Transverse colon (tissue), 4 donors: Measurements from ENCODE around the gene LAMB4. TPM values are rescaled to one million over a fixed set of nuclear protein-coding genes. Genes with fewer than 3 reads are reported as not detected.

ENCODE experiments used
- DNase-seq: peaks from one replicate; pipeline ENCODE4 v3.0.0-alpha.2; 2019
- H3K27ac ChIP-seq, 4 donors: fragments of 200-600 bp; sonication (generic); 2 replicates each; pipeline ENCODE4 v1.5.1; 2016 to 2018; ENCODE audit warnings: inconsistent platforms in 4 of 4
- H3K27me3 ChIP-seq: fragments of 200-600 bp; sonication (generic); 2 replicates; pipeline ENCODE4 v1.5.1; 2017; ENCODE audit warnings: inconsistent platforms
- H3K36me3 ChIP-seq, 4 donors: fragments of 200-600 bp; sonication (generic); 2 replicates each; pipeline ENCODE4 v1.5.1; 2017 to 2019; ENCODE audit warnings: inconsistent platforms in 4 of 4
- H3K4me1 ChIP-seq, 4 donors: fragments of 200-600 bp; sonication (generic); 2 replicates each; pipeline ENCODE4 v1.5.1; 2017 to 2020; ENCODE audit warnings: inconsistent platforms in 4 of 4
- H3K4me3 ChIP-seq, 4 donors: fragments of 200-600 bp; sonication (generic); 1 replicate in 1 of 4; 2 replicates in 3 of 4; pipeline versions ENCODE4 v1.5.1 to v1.6.1; 2017 to 2019; ENCODE audit warnings: inconsistent platforms in 4 of 4
- H3K9me3 ChIP-seq, 2 donors: fragments of 200-600 bp; sonication (generic); 2 replicates each; pipeline ENCODE4 v1.5.1; 2017 to 2019; ENCODE audit warnings: inconsistent platforms in 2 of 2
- EP300 ChIP-seq: sonication (generic); formaldehyde crosslinking; IDR thresholded peaks from one replicate; pipeline ENCODE4 v1.6.1; 2017; ENCODE audit warnings: antibody characterized with exemption, low read depth
- POLR2A ChIP-seq: fragments of 450-650 bp; IDR thresholded peaks from one replicate; pipeline ENCODE4 v1.6.1; 2016; ENCODE audit warnings: antibody characterized with exemption, mild to moderate bottlenecking, moderate library complexity
- POLR2AphosphoS5 ChIP-seq, 3 donors: sonication (generic); formaldehyde crosslinking; IDR thresholded peaks; one replicate each; pipeline ENCODE4 v1.6.1; 2016; ENCODE audit warnings: antibody characterized with exemption in 3 of 3
- WGBS, 2 donors: methylation state at CpG; one replicate each; pipeline ENCODE4 v1.1.5; 2018; ENCODE audit warnings: low coverage in 1 of 2; 5-methylcytosine and 5-hydroxymethylcytosine counted together
- in situ Hi-C, 4 donors: fragments of 200-750 bp; cut with MboI; loops; one replicate each; pipeline versions ENCODE4 v1.15.0 to v1.15.1; 2017; ENCODE audit warnings: low sequenced_read_pairs in 3 of 4, low pct_ligation_motif_present in 1 of 4, low pct_unique_long_range_greater_than_20kb in 1 of 4
- intact Hi-C: fragments of 100-400 bp; cut with DNase I; formaldehyde crosslinking; loops from one replicate; pipeline ENCODE4 v1.15.1; 2023; ENCODE audit warnings: low total_unique reads
- total RNA-seq, 4 donors: library from RNA; depleted of rRNA; stranded (reverse); fragments of >200 nt; gene quantifications; one replicate each; pipeline ENCODE4 v1.1.0, GENCODE V29; 2016
- TF ChIP-seq, protein P1 (sequence below), 5 experiments: fragments of 200-600 bp in 3 of 5; fragments of 450-650 bp in 2 of 5; sonication (generic) in 3 of 5; IDR thresholded peaks; 1 replicate in 2 of 5; 2 replicates in 3 of 5; pipeline ENCODE4 v1.5.1; 2016 to 2017; ENCODE audit warnings: antibody characterized with exemption in 5 of 5, inconsistent platforms in 3 of 5, mild to moderate bottlenecking in 2 of 5, moderate library complexity in 1 of 5

Gene LAMB4
- total RNA-seq, 4 donors from 2014 or later: not detected

DNA sequence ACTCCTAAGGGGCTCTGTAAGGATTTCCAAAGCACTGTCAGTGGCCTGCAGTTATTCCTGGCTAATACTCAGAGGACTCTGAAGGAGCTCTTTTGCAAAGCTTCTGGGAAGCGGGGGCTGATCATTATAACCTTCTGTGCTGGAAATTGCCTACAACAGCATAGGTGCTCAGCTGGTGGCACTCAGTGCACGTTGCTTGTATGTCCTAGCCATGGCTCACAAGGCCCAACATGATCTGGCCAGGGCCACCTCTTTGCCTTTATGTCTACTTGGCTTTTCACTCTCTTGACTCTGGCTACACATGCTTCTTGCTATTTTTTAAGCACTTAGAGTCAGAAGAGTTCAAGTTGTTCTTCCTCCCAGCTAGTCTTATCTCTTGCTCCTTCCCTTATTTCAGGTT is 17.5 kb downstream of the LAMB4 start:
- no peaks in the 10 kb centered on the region for H3K9me3 ChIP-seq
- H3K27me3 ChIP-seq: no peaks in the 10 kb centered on the region
- H3K36me3 ChIP-seq: no peaks in the 10 kb centered on the region
- no peak overlapping the region for H3K4me3 ChIP-seq
- in situ Hi-C loops: no loop called here
- WGBS, 2 donors: 66 to 94% methylated on average over 2 of the region's 2 CpGs
- intact Hi-C loops: no loop called here
- TF ChIP-seq POLR2AphosphoS5 (IDR thresholded peaks at IDR 0.05): no peak
- no peak for TF ChIP-seq EP300
- TF ChIP-seq, protein P1, sequence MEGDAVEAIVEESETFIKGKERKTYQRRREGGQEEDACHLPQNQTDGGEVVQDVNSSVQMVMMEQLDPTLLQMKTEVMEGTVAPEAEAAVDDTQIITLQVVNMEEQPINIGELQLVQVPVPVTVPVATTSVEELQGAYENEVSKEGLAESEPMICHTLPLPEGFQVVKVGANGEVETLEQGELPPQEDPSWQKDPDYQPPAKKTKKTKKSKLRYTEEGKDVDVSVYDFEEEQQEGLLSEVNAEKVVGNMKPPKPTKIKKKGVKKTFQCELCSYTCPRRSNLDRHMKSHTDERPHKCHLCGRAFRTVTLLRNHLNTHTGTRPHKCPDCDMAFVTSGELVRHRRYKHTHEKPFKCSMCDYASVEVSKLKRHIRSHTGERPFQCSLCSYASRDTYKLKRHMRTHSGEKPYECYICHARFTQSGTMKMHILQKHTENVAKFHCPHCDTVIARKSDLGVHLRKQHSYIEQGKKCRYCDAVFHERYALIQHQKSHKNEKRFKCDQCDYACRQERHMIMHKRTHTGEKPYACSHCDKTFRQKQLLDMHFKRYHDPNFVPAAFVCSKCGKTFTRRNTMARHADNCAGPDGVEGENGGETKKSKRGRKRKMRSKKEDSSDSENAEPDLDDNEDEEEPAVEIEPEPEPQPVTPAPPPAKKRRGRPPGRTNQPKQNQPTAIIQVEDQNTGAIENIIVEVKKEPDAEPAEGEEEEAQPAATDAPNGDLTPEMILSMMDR (IDR thresholded peaks at IDR 0.05): no peak
- no peak for TF ChIP-seq POLR2A
- peaks cover 0 to 2% (median 0%) of the 10 kb centered on the region in 4 donors for H3K4me1 ChIP-seq
- H3K27ac ChIP-seq: no peak overlapping the region
- no peak for DNase-seq

DNA sequence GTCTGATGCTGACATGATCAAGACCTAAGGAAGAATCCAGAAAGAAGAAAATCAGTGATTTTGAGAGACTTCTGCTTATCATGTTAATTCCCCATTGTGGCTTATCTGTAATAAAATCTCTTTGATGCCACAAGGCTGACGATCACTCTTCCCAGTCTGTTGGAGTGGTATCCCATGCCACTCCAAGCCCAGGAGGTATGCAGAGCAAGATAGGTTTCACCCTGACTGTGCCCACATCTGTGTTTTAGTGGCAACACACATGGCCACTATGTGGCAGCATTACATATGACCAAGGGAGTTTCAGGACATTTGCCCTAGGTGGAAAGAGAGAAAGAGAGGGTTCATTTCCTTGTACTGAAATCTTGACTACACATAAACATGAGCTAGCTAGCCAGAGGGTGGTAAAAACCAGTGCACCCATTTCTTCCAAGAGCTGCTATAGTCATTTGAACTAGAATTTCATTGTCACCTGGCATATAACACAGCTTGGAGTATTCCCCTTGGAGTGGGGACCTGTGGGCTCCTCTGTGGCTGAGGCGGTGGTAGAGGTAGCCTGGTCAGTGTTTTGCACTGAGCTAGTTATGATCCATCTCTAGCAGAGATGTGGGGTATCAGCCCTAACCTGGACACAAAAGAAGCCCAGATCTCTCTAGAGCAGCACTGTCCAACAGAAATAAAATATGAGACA is 20.8 kb downstream of the LAMB4 start:
- intact Hi-C loops (no loop called here), in situ Hi-C loops (no loop called here)
- Histone ChIP-seq H3K4me1 (peaks cover 0 to 2% (median 0%) of the 10 kb centered on the region in 4 donors), H3K36me3 (no peaks in the 10 kb centered on the region), H3K27ac (no peak overlapping the region), H3K27me3 (no peaks in the 10 kb centered on the region), H3K9me3 (no peaks in the 10 kb centered on the region), H3K4me3 (no peak overlapping the region)
- DNase-seq: peak; percentile 16
- WGBS, 2 donors: 33 to 69% methylated on average over 1 to 2 of the region's 2 CpGs
- TF ChIP-seq, protein P1 (IDR thresholded peaks at IDR 0.05): peak; percentile 9 to 37 (median 29)
- no peak for TF ChIP-seq EP300

DNA sequence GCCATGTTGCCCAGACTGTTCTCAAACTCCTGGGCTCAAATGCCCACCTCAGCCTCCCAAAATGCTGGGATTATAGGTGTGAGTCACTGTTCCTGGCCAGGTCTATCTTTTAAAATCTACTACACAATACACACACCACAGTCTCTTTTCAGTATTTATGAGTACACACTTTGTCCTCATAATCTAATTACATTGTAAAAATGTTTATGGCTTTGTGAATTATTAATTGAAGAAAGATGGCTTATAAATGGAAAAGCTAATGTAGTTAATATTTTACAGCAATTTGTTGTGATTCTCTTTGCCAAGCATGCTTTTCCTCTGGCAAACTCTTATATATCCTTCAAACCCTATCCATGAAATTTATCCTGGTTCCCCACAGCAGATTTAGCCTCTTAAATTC is 22.0 kb downstream of the LAMB4 start:
- Histone ChIP-seq H3K4me1 (peaks cover 0 to 2% (median 0%) of the 10 kb centered on the region in 4 donors), H3K36me3 (no peaks in the 10 kb centered on the region), H3K9me3 (no peaks in the 10 kb centered on the region), H3K27ac (no peak overlapping the region), H3K27me3 (no peaks in the 10 kb centered on the region), H3K4me3 (no peak overlapping the region)
- DNase-seq: no peak
- TF ChIP-seq EP300 (no peak), POLR2A (no peak), POLR2AphosphoS5 (IDR thresholded peaks at IDR 0.05) (no peak)
- TF ChIP-seq, protein P1 (IDR thresholded peaks at IDR 0.05): no peak
- in situ Hi-C loops (no loop called here), intact Hi-C loops (no loop called here)

DNA sequence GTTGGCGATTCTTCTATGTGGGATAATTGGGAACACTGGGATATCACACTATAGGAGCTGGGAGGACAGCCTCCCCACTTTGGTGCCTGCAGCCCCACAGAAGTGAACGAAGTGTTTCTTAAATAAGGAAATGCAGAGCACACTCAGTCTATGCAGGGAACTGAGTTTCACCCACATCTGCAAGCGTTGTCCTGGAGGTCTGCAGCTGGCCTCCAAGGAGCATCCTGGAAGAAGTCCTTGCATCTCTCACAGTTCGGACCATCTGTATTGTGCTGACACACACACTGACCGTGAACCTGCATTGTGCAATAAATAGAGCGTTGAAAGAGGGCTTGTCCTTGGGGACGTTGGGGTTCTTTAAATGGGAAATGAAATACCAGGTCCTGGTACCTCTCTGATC is 25.8 kb downstream of the LAMB4 start:
- no peaks in the 10 kb centered on the region for H3K27me3 ChIP-seq
- peak overlapping the region in 3 of 4 donors; percentile 6 to 30 (median 18) for H3K27ac ChIP-seq
- 60 to 65% methylated on average over 4 to 7 of the region's 7 CpGs for WGBS, 2 donors
- peaks cover 0 to 2% (median 0%) of the 10 kb centered on the region in 4 donors for H3K4me1 ChIP-seq
- H3K36me3 ChIP-seq: no peaks in the 10 kb centered on the region
- TF ChIP-seq, protein P1 (IDR thresholded peaks at IDR 0.05): no peak
- TF ChIP-seq POLR2AphosphoS5 (IDR thresholded peaks at IDR 0.05): no peak
- TF ChIP-seq POLR2A: no peak
- TF ChIP-seq EP300: no peak
- in situ Hi-C loops: no loop called here
- no peak for DNase-seq
- no peak overlapping the region for H3K4me3 ChIP-seq
- intact Hi-C loops: no loop called here
- no peaks in the 10 kb centered on the region for H3K9me3 ChIP-seq
